Stimulated activated CD8-positive, alpha-beta memory T cell treated with anti-CD3 and anti-CD28 coated beads, Interleukin-2, amount 100 ng/mL, for 48 hours (primary cell): Measurements from ENCODE around the gene UNC13B.
"Not testable (repeated sequence)": the region's sequence is repeated elsewhere in the genome, so short reads cannot be mapped to it uniquely, and the experiment has no call there.

ENCODE experiments used
- DNase-seq, 2 donors: peaks; one replicate each; pipeline ENCODE4 v3.0.0-alpha.2; 2020; ENCODE audit warnings: low read depth in 2 of 2

Gene UNC13B

GRCh38 chr9:35374910-35375309 is 213.1 kb downstream of the UNC13B start:
- no peak for DNase-seq

- no peak for DNase-seq
Observed at GRCh38 chr9:35380039-35380438, 218.2 kb downstream of the UNC13B start.

- no peak for DNase-seq
Observed at GRCh38 chr9:35380619-35381018, 218.8 kb downstream of the UNC13B start.

- DNase-seq, result no peak
Observed at GRCh38 chr9:35385042-35385441, 223.2 kb downstream of the UNC13B start.

GRCh38 chr9:35395076-35395705 is 233.4 kb downstream of the UNC13B start:
- no peak for DNase-seq

GRCh38 chr9:35395706-35396101 is 233.9 kb downstream of the UNC13B start:
- no peak for DNase-seq

- DNase-seq, result no peak
Observed at GRCh38 chr9:35396560-35397215, 234.9 kb downstream of the UNC13B start.

- no peak for DNase-seq
Observed at GRCh38 chr9:35397216-35397698, 235.4 kb downstream of the UNC13B start.

GRCh38 chr9:35397923-35398322 is 236.1 kb downstream of the UNC13B start:
- no peak for DNase-seq

- no peak for DNase-seq
Observed at GRCh38 chr9:35398651-35399335, 237.0 kb downstream of the UNC13B start.

GRCh38 chr9:35404865-35405264 is 243.1 kb downstream of the UNC13B start:
- no peak for DNase-seq

GRCh38 chr9:35406183-35406959 is 244.6 kb downstream of the UNC13B start:
- DNase-seq, result peak; percentile 17 to 34

GRCh38 chr9:35407846-35408245 is 246.0 kb downstream of the UNC13B start:
- DNase-seq, result no peak

GRCh38 chr9:35409434-35409833 is 247.6 kb downstream of the UNC13B start:
- not testable (repeated sequence) for DNase-seq

GRCh38 chr9:35414889-35415288 is 253.1 kb downstream of the UNC13B start:
- DNase-seq, result no peak

- DNase-seq, result no peak
Observed at GRCh38 chr9:35415402-35416097, 253.7 kb downstream of the UNC13B start.

GRCh38 chr9:35416098-35416427 is 254.3 kb downstream of the UNC13B start:
- DNase-seq, result no peak

- DNase-seq, result no peak
Observed at GRCh38 chr9:35422346-35422745, 260.5 kb downstream of the UNC13B start.

GRCh38 chr9:35422753-35423152 is 260.9 kb downstream of the UNC13B start:
- no peak for DNase-seq

GRCh38 chr9:35423499-35423898 is 261.7 kb downstream of the UNC13B start:
- DNase-seq, result no peak
